ENCODE data around the gene RNU5B-1.

The RNU5B-1 gene

GRCh38 chr15:65309882-65310418 is 5.5 kb downstream of the RNU5B-1 start:
- in situ Hi-C loops (cut with MboI; ENCODE audit: low sequenced_read_pairs, unreplicated experiment): no loop called here
- TF ChIP-seq CTCF (IDR thresholded peaks at IDR 0.05; ENCODE audit: borderline replicate concordance, control extremely low read depth, extremely low read depth, insufficient read depth, missing control alignments): no peak
- peak; percentile 3 for DNase-seq (ENCODE audit: low spot score)

GRCh38 chr15:65310431-65311137 is 6.1 kb downstream of the RNU5B-1 start:
- no peak for TF ChIP-seq CTCF (IDR thresholded peaks at IDR 0.05; ENCODE audit: borderline replicate concordance, control extremely low read depth, extremely low read depth, insufficient read depth, missing control alignments)
- DNase-seq (ENCODE audit: low spot score): no peak
- in situ Hi-C loops (cut with MboI; ENCODE audit: low sequenced_read_pairs, unreplicated experiment): no loop called here

- peak; percentile 3 for DNase-seq (ENCODE audit: low spot score)
- no peak for TF ChIP-seq CTCF (IDR thresholded peaks at IDR 0.05; ENCODE audit: borderline replicate concordance, control extremely low read depth, extremely low read depth, insufficient read depth, missing control alignments)
- in situ Hi-C loops (cut with MboI; ENCODE audit: low sequenced_read_pairs, unreplicated experiment): no loop called here
Measured at GRCh38 chr15:65311760-65312159, 7.3 kb downstream of the RNU5B-1 start.

- in situ Hi-C loops (cut with MboI; ENCODE audit: low sequenced_read_pairs, unreplicated experiment): no loop called here
- DNase-seq (ENCODE audit: low spot score): no peak
- no peak for TF ChIP-seq CTCF (IDR thresholded peaks at IDR 0.05; ENCODE audit: borderline replicate concordance, control extremely low read depth, extremely low read depth, insufficient read depth, missing control alignments)
Measured at GRCh38 chr15:65312400-65312916, 8.0 kb downstream of the RNU5B-1 start.

GRCh38 chr15:65318870-65319356 is 14.4 kb downstream of the RNU5B-1 start:
- peak; percentile 90 for DNase-seq (ENCODE audit: low spot score)
- in situ Hi-C loops (cut with MboI; ENCODE audit: low sequenced_read_pairs, unreplicated experiment): no loop called here
- TF ChIP-seq CTCF (IDR thresholded peaks at IDR 0.05; ENCODE audit: borderline replicate concordance, control extremely low read depth, extremely low read depth, insufficient read depth, missing control alignments): peak; percentile 95

- DNase-seq (ENCODE audit: low spot score): peak; percentile 23
- in situ Hi-C loops (cut with MboI; ENCODE audit: low sequenced_read_pairs, unreplicated experiment): loop anchor here (5.0 kb wide), 1 partner anchor 69 kb away; no protein-coding TSS in a partner anchor
- no peak for TF ChIP-seq CTCF (IDR thresholded peaks at IDR 0.05; ENCODE audit: borderline replicate concordance, control extremely low read depth, extremely low read depth, insufficient read depth, missing control alignments)
Measured at GRCh38 chr15:65323071-65323511, 18.6 kb downstream of the RNU5B-1 start.
